Kidney (tissue), 14 donors: ENCODE measurements around the gene ANKS1B. TPM values are rescaled to one million over a fixed set of nuclear protein-coding genes. Genes with fewer than 3 reads are reported as not detected.

ENCODE experiments used
- DNase-seq, 5 donors: peaks; one replicate each; pipeline ENCODE4 v3.0.0-alpha.2; 2013 to 2020
- FAIRE-seq: peaks from 2 replicates; lab custom pipeline; 2012; peaks lifted over from hg19 to GRCh38; lab: Jason Lieb, UNC
- H3K27ac ChIP-seq, 2 donors: one replicate each; pipeline ENCODE4 v1.7.0; 2013; ENCODE audit warnings: low read depth in 2 of 2, low read length in 2 of 2, inconsistent platforms in 1 of 2
- H3K27me3 ChIP-seq: one replicate; pipeline ENCODE4 v1.7.1; 2013; ENCODE audit warnings: low read length, inconsistent platforms; ENCODE audit not compliant: control insufficient read depth, insufficient read depth
- H3K36me3 ChIP-seq, 3 donors: one replicate each; pipeline versions ENCODE4 v1.7.0 to v1.7.1; 2013; ENCODE audit warnings: low read length in 3 of 3, control low read depth in 1 of 3, inconsistent platforms in 1 of 3; ENCODE audit not compliant: insufficient read depth in 3 of 3, control insufficient read depth in 2 of 3
- H3K4me1 ChIP-seq, 3 donors: one replicate each; pipeline versions ENCODE4 v1.7.0 to v1.7.1; 2013; ENCODE audit warnings: low read length in 3 of 3, inconsistent platforms in 1 of 3, low read depth in 1 of 3; ENCODE audit not compliant: control insufficient read depth in 2 of 3, insufficient read depth in 2 of 3
- H3K4me3 ChIP-seq, 3 donors: one replicate each; pipeline versions ENCODE4 v1.7.0 to v1.8.1; 2013; ENCODE audit warnings: low read length in 3 of 3, control low read depth in 1 of 3, inconsistent platforms in 1 of 3
- H3K9ac ChIP-seq, 3 donors: one replicate each; pipeline versions ENCODE4 v1.7.0 to v1.7.1; 2013; ENCODE audit warnings: low read length in 3 of 3, control low read depth in 1 of 3, inconsistent platforms in 1 of 3
- H3K9me3 ChIP-seq, 3 donors: one replicate each; pipeline versions ENCODE4 v1.7.0 to v1.7.1; 2013; ENCODE audit warnings: low read length in 3 of 3, control low read depth in 1 of 3, inconsistent platforms in 1 of 3; ENCODE audit not compliant: control insufficient read depth in 2 of 3, insufficient read depth in 1 of 3
- intact Hi-C: fragments of 100-400 bp; cut with DNase I; formaldehyde crosslinking; loops from one replicate; pipeline ENCODE4 v1.11.1; 2022
- polyA plus RNA-seq: library from polyadenylated mRNA; stranded (reverse); fragments of 350-450 nt; fragmentation: Illumina TruSeq; extraction: RNeasy Lipid Tissue Mini Kit (QIAGEN cat#74804); gene quantifications from one replicate; pipeline ENCODE4 v1.2.3, GENCODE V29; 2014; ENCODE audit warnings: low read depth, low replicate concordance; ENCODE audit not compliant: insufficient read depth
- total RNA-seq: library from RNA; stranded (reverse); fragmentation: NEBNext Ultra II Directional; extraction: Animal tissue kit (Norgen Biotek cat#: 25700); gene quantifications from one replicate; pipeline ENCODE4 v1.2.1, GENCODE V29; 2021
- TF ChIP-seq, protein P1 (sequence below): IDR thresholded peaks from 3 replicates; pipeline ENCODE4 v1.5.1; 2012; ENCODE audit warnings: mild to moderate bottlenecking, moderate library complexity, borderline replicate concordance; ENCODE audit not compliant: insufficient read depth; ENCODE audit errors: extremely low read depth
- donor health status: control.
- donor health status: control.
- donor health status: control.
- donor health status: control.
- donor health status: control.
- donor health status: DM: yes; HTN: yes; CAD: no.
- donor health status: Normal renal cell carcinoma (clear cell type).

ANKS1B gene
- total and polyA plus RNA-seq, 2 donors from 2014 or later: 1.7 to 5.8 TPM

GRCh38 chr12:99367181-99367580 lies 617.6 kb downstream of the ANKS1B start:
- intact Hi-C loops: no loop called here

GRCh38 chr12:99352269-99352668 lies 632.5 kb downstream of the ANKS1B start:
- no peak for DNase-seq
- no peaks in the 10 kb centered on the region for H3K27me3 ChIP-seq
- H3K9me3 ChIP-seq: no peaks in the 10 kb centered on the region
- intact Hi-C loops: no loop called here
- H3K27ac ChIP-seq: no peak overlapping the region
- no peak for FAIRE-seq
- H3K4me1 ChIP-seq: no peaks in the 10 kb centered on the region
- TF ChIP-seq, protein P1, sequence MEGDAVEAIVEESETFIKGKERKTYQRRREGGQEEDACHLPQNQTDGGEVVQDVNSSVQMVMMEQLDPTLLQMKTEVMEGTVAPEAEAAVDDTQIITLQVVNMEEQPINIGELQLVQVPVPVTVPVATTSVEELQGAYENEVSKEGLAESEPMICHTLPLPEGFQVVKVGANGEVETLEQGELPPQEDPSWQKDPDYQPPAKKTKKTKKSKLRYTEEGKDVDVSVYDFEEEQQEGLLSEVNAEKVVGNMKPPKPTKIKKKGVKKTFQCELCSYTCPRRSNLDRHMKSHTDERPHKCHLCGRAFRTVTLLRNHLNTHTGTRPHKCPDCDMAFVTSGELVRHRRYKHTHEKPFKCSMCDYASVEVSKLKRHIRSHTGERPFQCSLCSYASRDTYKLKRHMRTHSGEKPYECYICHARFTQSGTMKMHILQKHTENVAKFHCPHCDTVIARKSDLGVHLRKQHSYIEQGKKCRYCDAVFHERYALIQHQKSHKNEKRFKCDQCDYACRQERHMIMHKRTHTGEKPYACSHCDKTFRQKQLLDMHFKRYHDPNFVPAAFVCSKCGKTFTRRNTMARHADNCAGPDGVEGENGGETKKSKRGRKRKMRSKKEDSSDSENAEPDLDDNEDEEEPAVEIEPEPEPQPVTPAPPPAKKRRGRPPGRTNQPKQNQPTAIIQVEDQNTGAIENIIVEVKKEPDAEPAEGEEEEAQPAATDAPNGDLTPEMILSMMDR: no peak
- no peak overlapping the region for H3K4me3 ChIP-seq
- no peaks in the 10 kb centered on the region for H3K36me3 ChIP-seq
- no peak overlapping the region for H3K9ac ChIP-seq

More at GRCh38 chr12:99367181-99367580, 617.6 kb downstream of the ANKS1B start:
- H3K4me1 ChIP-seq: peaks cover 2 to 15% (median 4%) of the 10 kb centered on the region in 3 donors
- H3K9me3 ChIP-seq: no peaks in the 10 kb centered on the region
- H3K27me3 ChIP-seq: no peaks in the 10 kb centered on the region
- DNase-seq: peak in 1 of 5 donors; percentile 19
- H3K4me3 ChIP-seq: no peak overlapping the region
- TF ChIP-seq, protein P1: no peak
- no peak overlapping the region for H3K9ac ChIP-seq
- H3K36me3 ChIP-seq: no peaks in the 10 kb centered on the region
- FAIRE-seq: no peak
- H3K27ac ChIP-seq: no peak overlapping the region

DNA sequence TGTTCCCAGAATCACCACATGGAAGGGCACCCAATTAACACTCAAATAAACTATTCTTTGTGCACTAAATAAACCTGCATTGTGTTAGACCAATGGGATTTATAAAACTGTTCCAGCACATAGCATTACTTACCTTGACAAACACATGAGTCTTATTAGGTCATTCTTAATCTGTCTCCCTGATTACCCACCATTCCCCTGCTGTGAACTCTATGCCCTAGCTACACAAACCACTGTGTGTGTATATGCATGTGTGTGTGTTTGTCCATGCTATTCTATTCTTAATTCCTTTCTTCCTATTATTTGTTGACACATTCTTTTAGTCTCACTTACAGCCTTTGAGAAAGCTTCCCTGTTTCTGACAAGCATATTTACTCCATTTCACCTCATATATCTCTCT lies 640.8 kb downstream of the ANKS1B start:
- TF ChIP-seq, protein P1: no peak
- Histone ChIP-seq H3K4me3 (no peak overlapping the region), H3K9ac (no peak overlapping the region), H3K4me1 (no peaks in the 10 kb centered on the region), H3K9me3 (no peaks in the 10 kb centered on the region), H3K27me3 (no peaks in the 10 kb centered on the region), H3K36me3 (no peaks in the 10 kb centered on the region), H3K27ac (no peak overlapping the region)
- no peak for FAIRE-seq
- intact Hi-C loops: no loop called here
- no peak for DNase-seq

DNA sequence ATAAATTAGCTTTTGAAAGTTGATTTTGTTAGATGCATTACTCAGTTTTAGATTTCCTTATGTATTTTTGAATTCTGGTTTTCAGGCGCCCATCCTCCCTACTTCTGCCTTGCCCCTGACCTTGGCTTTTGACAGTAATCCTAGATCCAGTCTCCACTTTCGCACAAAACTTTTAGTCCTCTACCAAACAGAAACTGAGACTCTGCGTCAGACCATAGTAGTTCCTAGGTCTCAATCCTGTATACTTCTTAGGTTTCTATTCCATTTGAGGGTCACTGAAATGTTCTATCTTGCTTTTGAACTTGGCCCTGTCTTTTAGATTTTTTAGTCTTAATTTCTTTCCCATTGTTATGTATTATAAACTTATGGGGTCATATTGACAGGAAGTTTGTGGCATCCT lies 645.1 kb downstream of the ANKS1B start:
- Histone ChIP-seq H3K9ac (no peak overlapping the region), H3K4me1 (no peaks in the 10 kb centered on the region), H3K27ac (no peak overlapping the region), H3K27me3 (no peaks in the 10 kb centered on the region), H3K36me3 (no peaks in the 10 kb centered on the region), H3K4me3 (no peak overlapping the region), H3K9me3 (no peaks in the 10 kb centered on the region)
- no peak for DNase-seq
- FAIRE-seq: no peak
- intact Hi-C loops: no loop called here
- TF ChIP-seq, protein P1: no peak
